Pulmonary artery endothelial cell (primary cell): ENCODE results near the gene CCNY. TPM values are rescaled to one million over a fixed set of nuclear protein-coding genes. Genes with fewer than 3 reads are reported as not detected.
"Not testable (repeated sequence)": the region's sequence is repeated elsewhere in the genome, so short reads cannot be mapped to it uniquely, and the experiment has no call there.

ENCODE experiments used
- DNase-seq: peaks from one replicate; pipeline ENCODE4 v3.0.0-alpha.2; 2011; ENCODE audit warnings: low read depth, low spot score
- total RNA-seq: library from RNA; depleted of rRNA; stranded (reverse); fragments of >200 nt; gene quantifications from 2 replicates; pipeline ENCODE4 v1.2.3, GENCODE V29; 2014

CCNY gene
- total RNA-seq, 1 donor from 2014 or later = 93.8 TPM

- DNase-seq = no peak
These were observed 171.3 kb downstream of the CCNY start for GRCh38 chr10:35507519-35508109.

GRCh38 chr10:35508647-35509046 is 172.3 kb downstream of the CCNY start:
- DNase-seq = no peak

- DNase-seq = no peak
These were observed 174.6 kb downstream of the CCNY start for GRCh38 chr10:35510891-35511290.

GRCh38 chr10:35511647-35512046 is 175.3 kb downstream of the CCNY start:
- DNase-seq = no peak

GRCh38 chr10:35516102-35516670 is 179.9 kb downstream of the CCNY start:
- no peak for DNase-seq

- DNase-seq = no peak
These were observed 181.3 kb downstream of the CCNY start for GRCh38 chr10:35517431-35518181.

- DNase-seq = not testable (repeated sequence)
These were observed 181.9 kb downstream of the CCNY start for GRCh38 chr10:35518187-35518586.

GRCh38 chr10:35520996-35521395 is 184.7 kb downstream of the CCNY start:
- DNase-seq = no peak

GRCh38 chr10:35523670-35524225 is 187.4 kb downstream of the CCNY start:
- no peak for DNase-seq

- no peak for DNase-seq
These were observed 190.4 kb downstream of the CCNY start for GRCh38 chr10:35526746-35527145.

- DNase-seq = no peak
These were observed 195.8 kb downstream of the CCNY start for GRCh38 chr10:35532141-35532540.

GRCh38 chr10:35533565-35533964 is 197.3 kb downstream of the CCNY start:
- no peak for DNase-seq

- DNase-seq = no peak
These were observed 198.8 kb downstream of the CCNY start for GRCh38 chr10:35535136-35535535.

GRCh38 chr10:35536789-35537188 is 200.5 kb downstream of the CCNY start:
- no peak for DNase-seq

GRCh38 chr10:35537925-35538324 is 201.6 kb downstream of the CCNY start:
- DNase-seq = not testable (repeated sequence)

- DNase-seq = no peak
These were observed 204.2 kb downstream of the CCNY start for GRCh38 chr10:35540296-35541164.

GRCh38 chr10:35541720-35542119 is 205.4 kb downstream of the CCNY start:
- DNase-seq = no peak

- DNase-seq = no peak
These were observed 206.0 kb downstream of the CCNY start for GRCh38 chr10:35542303-35542702.

- DNase-seq = no peak
These were observed 208.9 kb downstream of the CCNY start for GRCh38 chr10:35545079-35545657.

- no peak for DNase-seq
These were observed 209.7 kb downstream of the CCNY start for GRCh38 chr10:35545878-35546590.
